H1 (cell line): ENCODE data around the gene NR2F1-AS1. TPM values are rescaled to one million over a fixed set of nuclear protein-coding genes. Genes with fewer than 3 reads are reported as not detected.

Source experiments
- CREB1 ChIP-seq: IDR thresholded peaks from 2 replicates; pipeline ENCODE4 v1.6.1; 2012; ENCODE audit warnings: inconsistent platforms
- EZH2 ChIP-seq: fragments of 200-600 bp; sonication (generic); IDR thresholded peaks from 2 replicates; pipeline ENCODE4 v1.7.1; 2012; ENCODE audit warnings: low read depth, mild to moderate bottlenecking, moderate library complexity, low read length, inconsistent platforms; ENCODE audit not compliant: severe bottlenecking
- GABPA ChIP-seq: IDR thresholded peaks from 2 replicates; pipeline ENCODE4 v1.6.1; 2011; ENCODE audit warnings: mild to moderate bottlenecking, low read length, moderate library complexity, borderline replicate concordance; ENCODE audit not compliant: insufficient read depth
- JUN ChIP-seq: IDR thresholded peaks from 2 replicates; pipeline ENCODE4 v1.6.1; 2011; ENCODE audit warnings: low read depth, mild to moderate bottlenecking, improper control_type of control experiment, low read length
- PHF8 ChIP-seq: fragments of 200-600 bp; sonication (generic); conservative IDR thresholded peaks from 2 replicates; pipeline ENCODE4 v1.7.1; 2012; ENCODE audit warnings: low read depth, mild to moderate bottlenecking, inconsistent platforms, low read length, moderate library complexity
- polyA plus RNA-seq, 7 experiments: library from polyadenylated mRNA; depleted of rRNA in 3 of 7; stranded (reverse) in 5 of 7; unstranded in 2 of 7; fragments of >200 nt in 5 of 7; fragments of 200-250 nt in 2 of 7; gene quantifications; 1 replicate in 5 of 7; 2 replicates in 1 of 7; 4 replicates in 1 of 7; pipeline versions ENCODE4 v1.2.1 to v1.2.3, GENCODE V29; 2011 to 2013; ENCODE audit warnings: missing spikeins in 2 of 7, mixed read lengths in 2 of 7
- total RNA-seq: library from RNA; stranded (reverse); fragmentation: NEBNext Ultra II Directional; extraction: Animal tissue kit (Norgen Biotek cat#: 25700); gene quantifications from 2 replicates; pipeline ENCODE4 v1.2.1, GENCODE V29; 2021

The NR2F1-AS1 gene
- total and polyA plus RNA-seq, 2 of the 8 experiments (the other 6 are each of a cell fraction or from before 2014, with no cell fraction given): 1.6 to 5.6 TPM

DNA sequence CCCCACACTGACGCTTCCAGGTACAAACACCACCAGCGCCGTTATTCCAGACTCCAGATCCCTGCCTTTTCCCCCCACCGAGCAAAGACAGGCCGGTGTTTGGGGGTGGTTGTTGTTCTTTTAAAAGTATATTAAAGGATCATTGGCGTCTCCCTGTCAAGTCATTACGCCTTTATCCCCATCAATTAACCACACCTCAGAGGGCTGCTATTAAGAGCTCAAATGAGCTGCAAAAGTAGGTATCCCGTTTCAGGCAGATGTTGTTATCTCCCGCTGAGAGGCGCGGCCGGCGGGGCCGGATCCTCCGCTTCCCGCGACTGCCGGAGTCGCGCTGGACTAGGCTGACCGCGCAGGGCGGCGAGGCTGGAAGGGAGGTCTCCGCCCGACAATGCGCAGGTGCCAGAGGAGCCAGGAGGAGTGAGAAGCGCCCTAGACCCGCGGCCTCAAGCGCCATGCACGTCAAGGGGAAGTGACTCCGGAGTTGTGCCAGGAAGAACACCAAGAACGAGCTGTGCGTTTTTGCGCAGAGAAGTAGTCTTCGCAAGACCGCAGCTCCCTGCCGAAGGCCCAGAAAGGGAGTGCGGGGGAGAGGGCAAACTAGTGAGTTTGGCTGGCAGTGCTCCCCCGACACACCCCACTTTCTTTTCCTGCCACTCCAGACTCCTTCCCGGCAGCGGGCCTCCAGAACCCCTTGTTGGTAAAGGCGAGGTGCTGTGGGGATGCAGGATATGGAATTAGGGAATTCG is 8.2 kb downstream of the NR2F1-AS1 start (continued):
- TF ChIP-seq EZH2 (peak; percentile 93), CREB1 (peak; percentile 19; the same call in 1 of the 2 replicates), JUN (no peak), PHF8 (no peak), GABPA (no peak)
- TF ChIP-seq, all 59 proteins: peak for 11
